ENCODE results near the gene WWOX.

DNA sequence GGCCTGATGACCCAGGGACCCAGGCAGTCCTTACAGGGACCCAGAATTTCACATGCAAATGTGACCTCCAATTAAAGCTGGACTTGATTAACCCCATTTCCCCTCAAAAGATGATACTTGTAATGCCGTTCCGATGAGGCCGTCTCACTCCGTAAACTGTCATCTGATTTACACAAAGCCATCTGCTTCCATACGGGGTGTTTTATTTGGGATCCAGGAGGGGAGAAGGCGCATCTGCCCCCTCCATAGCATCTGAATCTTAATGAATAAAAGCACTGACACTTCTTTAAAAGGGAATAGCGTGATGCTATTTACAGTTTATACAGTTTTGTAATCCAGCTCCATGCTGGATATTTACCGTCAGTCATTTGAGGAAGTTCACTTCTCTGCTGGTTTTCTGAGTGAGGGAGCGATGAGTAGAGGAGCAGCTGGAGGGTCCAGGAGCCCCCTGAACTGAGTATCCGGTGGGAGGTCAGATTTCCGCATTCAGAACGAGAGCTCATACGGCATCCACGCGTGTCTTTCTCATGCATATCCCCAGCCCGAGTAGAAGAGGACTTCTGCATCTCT is 452.7 kb downstream of the WWOX start:
- TF ChIP-seq, protein P1, sequence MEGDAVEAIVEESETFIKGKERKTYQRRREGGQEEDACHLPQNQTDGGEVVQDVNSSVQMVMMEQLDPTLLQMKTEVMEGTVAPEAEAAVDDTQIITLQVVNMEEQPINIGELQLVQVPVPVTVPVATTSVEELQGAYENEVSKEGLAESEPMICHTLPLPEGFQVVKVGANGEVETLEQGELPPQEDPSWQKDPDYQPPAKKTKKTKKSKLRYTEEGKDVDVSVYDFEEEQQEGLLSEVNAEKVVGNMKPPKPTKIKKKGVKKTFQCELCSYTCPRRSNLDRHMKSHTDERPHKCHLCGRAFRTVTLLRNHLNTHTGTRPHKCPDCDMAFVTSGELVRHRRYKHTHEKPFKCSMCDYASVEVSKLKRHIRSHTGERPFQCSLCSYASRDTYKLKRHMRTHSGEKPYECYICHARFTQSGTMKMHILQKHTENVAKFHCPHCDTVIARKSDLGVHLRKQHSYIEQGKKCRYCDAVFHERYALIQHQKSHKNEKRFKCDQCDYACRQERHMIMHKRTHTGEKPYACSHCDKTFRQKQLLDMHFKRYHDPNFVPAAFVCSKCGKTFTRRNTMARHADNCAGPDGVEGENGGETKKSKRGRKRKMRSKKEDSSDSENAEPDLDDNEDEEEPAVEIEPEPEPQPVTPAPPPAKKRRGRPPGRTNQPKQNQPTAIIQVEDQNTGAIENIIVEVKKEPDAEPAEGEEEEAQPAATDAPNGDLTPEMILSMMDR (conservative IDR thresholded peaks at IDR 0.05): no peak
- TF ChIP-seq EZH2 (IDR thresholded peaks at IDR 0.05; ENCODE audit: low read depth): no peak

Data from PC-9 (cell line).